ENCODE results near the gene TMEM184B.

- no peak for TF ChIP-seq CTCF (IDR thresholded peaks at IDR 0.05)
- no peak for TF ChIP-seq POLR2AphosphoS5 (IDR thresholded peaks at IDR 0.05)
Measured at GRCh38 chr22:38230916-38231315, 41.9 kb downstream of the TMEM184B start.
